Adrenal gland (tissue), 12 donors: ENCODE data around the gene PLD4. TPM values are rescaled to one million over a fixed set of nuclear protein-coding genes. Genes with fewer than 3 reads are reported as not detected.

Source experiments
- DNase-seq, 7 donors: peaks; one replicate each; pipeline ENCODE4 v3.0.0-alpha.2; 2019 to 2020
- H3K27ac ChIP-seq, 5 donors: fragments of 200-600 bp; sonication (generic) in 4 of 5; 1 replicate in 3 of 5; 2 replicates in 2 of 5; pipeline versions ENCODE4 v1.5.1 to v1.8.0; 2016 to 2020; ENCODE audit warnings: mild to moderate bottlenecking in 1 of 5
- H3K27me3 ChIP-seq: fragments of 200-600 bp; 2 replicates; pipeline ENCODE4 v1.8.0; 2021
- H3K36me3 ChIP-seq, 2 donors: fragments of 200-600 bp; replicated peaks in 1 of 2; 1 replicate in 1 of 2; 2 replicates in 1 of 2; pipeline versions ENCODE4 v1.5.1 to v1.8.0; 2018 to 2022
- H3K4me1 ChIP-seq, 2 donors: fragments of 200-600 bp; replicated peaks in 1 of 2; 1 replicate in 1 of 2; 2 replicates in 1 of 2; pipeline versions ENCODE4 v1.5.1 to v1.8.0; 2018 to 2021
- H3K4me3 ChIP-seq, 4 donors: fragments of 200-600 bp; sonication (generic) in 3 of 4; one replicate each; pipeline ENCODE4 v1.5.1; 2016 to 2018
- H3K9me3 ChIP-seq, 3 donors: fragments of 200-600 bp; sonication (generic) in 1 of 3; replicated peaks in 1 of 3; 1 replicate in 2 of 3; 2 replicates in 1 of 3; pipeline versions ENCODE4 v1.5.1 to v1.8.0; 2016 to 2021
- POLR2A ChIP-seq, 2 donors: fragments of 450-650 bp; IDR thresholded peaks; one replicate each; pipeline ENCODE4 v1.6.1; 2017; ENCODE audit warnings: antibody characterized with exemption in 2 of 2, mild to moderate bottlenecking in 2 of 2, moderate library complexity in 1 of 2
- WGBS, 4 donors: extraction: QIAGEN DNeasy Blood & Tissue Kit in 2 of 4; methylation state at CpG; one replicate each; pipeline versions ENCODE4 v1.1.5 to v1.1.7; 2013 to 2017; 5-methylcytosine and 5-hydroxymethylcytosine counted together
- intact Hi-C, 2 donors: fragments of 100-400 bp; cut with DNase I; formaldehyde crosslinking; loops; one replicate each; pipeline versions ENCODE4 v1.14.1 to v1.15.0; 2022 to 2023
- polyA plus RNA-seq, 3 donors: library from polyadenylated mRNA; stranded (reverse); fragments of 200-250 nt in 2 of 3; fragments of 350-450 nt in 1 of 3; fragmentation: Illumina TruSeq in 1 of 3; extraction: RNeasy Lipid Tissue Mini Kit (QIAGEN cat#74804) in 1 of 3; gene quantifications; one replicate each; pipeline ENCODE4 v1.2.3, GENCODE V29; 2013 to 2014
- total RNA-seq, 9 donors: library from RNA; depleted of rRNA in 4 of 9; stranded (reverse); fragments of >200 nt in 4 of 9; fragments of 120-200 nt in 1 of 9; fragmentation: NEBNext Ultra II Directional in 1 of 9; extraction: Animal tissue kit (Norgen Biotek cat#: 25700) in 1 of 9; gene quantifications; one replicate each; pipeline versions ENCODE4 v1.1.0 to v1.2.4, GENCODE V29; 2013 to 2023
- TF ChIP-seq, protein P1 (sequence below), 6 experiments: fragments of 450-650 bp in 4 of 6; fragments of 200-600 bp in 2 of 6; sonication (generic) in 1 of 6; IDR thresholded peaks; 1 replicate in 5 of 6; 2 replicates in 1 of 6; pipeline versions ENCODE4 v1.5.1 to v1.8.0; 2016 to 2021; ENCODE audit warnings: antibody characterized with exemption in 6 of 6, mild to moderate bottlenecking in 2 of 6, moderate library complexity in 1 of 6
- donor health status: healthy with polysubstance abuse.
- donor health status: Bipolar disorder and iron deficiency.
- donor health status: DM: yes; HTN: yes; CAD: no.
- donor health status: DM: no; HTN: no; CAD: no.
- donor health status: DM: no; HTN: no; CAD: no.
- donor health status: DM: yes; HTN: yes; CAD: no.

The PLD4 gene
- total and polyA plus RNA-seq, 12 donors = 0.30 to 1.9 (median 0.55) TPM; not detected in 3

DNA sequence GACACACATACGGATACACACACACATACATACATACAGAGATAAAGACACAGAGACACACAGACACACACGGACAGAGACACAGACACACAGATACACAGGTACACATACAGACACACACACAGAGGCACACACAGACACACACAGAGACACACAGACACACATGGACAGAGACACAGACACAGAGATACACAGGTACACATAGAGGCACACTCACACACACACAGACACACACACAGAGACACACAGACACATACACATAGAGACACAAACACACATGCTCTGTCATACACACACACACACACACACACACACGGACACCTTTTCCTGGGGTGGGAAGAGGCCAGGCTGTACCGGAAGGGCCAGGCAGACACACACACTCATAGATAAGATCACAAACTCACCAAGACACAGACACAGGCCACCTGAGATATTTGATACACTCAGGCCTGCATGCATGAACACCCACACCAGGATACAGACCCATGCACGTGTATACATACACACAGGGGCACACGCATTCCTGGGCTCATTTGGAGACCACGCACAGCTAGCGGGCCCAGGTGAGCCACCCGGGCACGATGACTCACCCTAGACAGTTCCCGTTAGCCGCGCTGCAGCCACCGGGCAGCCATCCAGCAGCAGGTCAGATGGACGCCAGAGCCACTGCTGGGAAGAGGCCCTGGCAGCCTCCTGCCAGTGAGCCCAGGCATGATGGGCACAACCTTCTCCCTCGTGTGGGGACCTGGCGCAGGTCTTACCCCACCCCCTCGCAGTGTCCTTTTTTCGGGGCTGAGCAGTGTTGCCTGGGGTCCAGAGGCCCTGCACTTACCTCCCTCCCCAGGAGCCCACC, 55.3 kb downstream of the PLD4 start:
- Histone ChIP-seq H3K4me1 (peaks cover 7 to 22% of the 10 kb centered on the region in 2 donors), H3K9me3 (no peaks in the 10 kb centered on the region), H3K27me3 (no peaks in the 10 kb centered on the region), H3K27ac (peak overlapping the region in 2 of 5 donors; percentile 79 to 82), H3K4me3 (no peak overlapping the region), H3K36me3 (no peaks in the 10 kb centered on the region)
- DNase-seq = peak; percentile 89 to 96 (median 94)
- TF ChIP-seq, protein P1, sequence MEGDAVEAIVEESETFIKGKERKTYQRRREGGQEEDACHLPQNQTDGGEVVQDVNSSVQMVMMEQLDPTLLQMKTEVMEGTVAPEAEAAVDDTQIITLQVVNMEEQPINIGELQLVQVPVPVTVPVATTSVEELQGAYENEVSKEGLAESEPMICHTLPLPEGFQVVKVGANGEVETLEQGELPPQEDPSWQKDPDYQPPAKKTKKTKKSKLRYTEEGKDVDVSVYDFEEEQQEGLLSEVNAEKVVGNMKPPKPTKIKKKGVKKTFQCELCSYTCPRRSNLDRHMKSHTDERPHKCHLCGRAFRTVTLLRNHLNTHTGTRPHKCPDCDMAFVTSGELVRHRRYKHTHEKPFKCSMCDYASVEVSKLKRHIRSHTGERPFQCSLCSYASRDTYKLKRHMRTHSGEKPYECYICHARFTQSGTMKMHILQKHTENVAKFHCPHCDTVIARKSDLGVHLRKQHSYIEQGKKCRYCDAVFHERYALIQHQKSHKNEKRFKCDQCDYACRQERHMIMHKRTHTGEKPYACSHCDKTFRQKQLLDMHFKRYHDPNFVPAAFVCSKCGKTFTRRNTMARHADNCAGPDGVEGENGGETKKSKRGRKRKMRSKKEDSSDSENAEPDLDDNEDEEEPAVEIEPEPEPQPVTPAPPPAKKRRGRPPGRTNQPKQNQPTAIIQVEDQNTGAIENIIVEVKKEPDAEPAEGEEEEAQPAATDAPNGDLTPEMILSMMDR (IDR thresholded peaks at IDR 0.05) = no peak
- TF ChIP-seq POLR2A (IDR thresholded peaks at IDR 0.05) = no peak
- 42 to 73% (median 53%) methylated on average over 6 to 19 of the region's 19 CpGs for WGBS, 4 donors
- intact Hi-C loops = loop anchor here (5.0 kb wide), 2 partner anchors 47 to 67 kb away; no protein-coding TSS in a partner anchor

DNA sequence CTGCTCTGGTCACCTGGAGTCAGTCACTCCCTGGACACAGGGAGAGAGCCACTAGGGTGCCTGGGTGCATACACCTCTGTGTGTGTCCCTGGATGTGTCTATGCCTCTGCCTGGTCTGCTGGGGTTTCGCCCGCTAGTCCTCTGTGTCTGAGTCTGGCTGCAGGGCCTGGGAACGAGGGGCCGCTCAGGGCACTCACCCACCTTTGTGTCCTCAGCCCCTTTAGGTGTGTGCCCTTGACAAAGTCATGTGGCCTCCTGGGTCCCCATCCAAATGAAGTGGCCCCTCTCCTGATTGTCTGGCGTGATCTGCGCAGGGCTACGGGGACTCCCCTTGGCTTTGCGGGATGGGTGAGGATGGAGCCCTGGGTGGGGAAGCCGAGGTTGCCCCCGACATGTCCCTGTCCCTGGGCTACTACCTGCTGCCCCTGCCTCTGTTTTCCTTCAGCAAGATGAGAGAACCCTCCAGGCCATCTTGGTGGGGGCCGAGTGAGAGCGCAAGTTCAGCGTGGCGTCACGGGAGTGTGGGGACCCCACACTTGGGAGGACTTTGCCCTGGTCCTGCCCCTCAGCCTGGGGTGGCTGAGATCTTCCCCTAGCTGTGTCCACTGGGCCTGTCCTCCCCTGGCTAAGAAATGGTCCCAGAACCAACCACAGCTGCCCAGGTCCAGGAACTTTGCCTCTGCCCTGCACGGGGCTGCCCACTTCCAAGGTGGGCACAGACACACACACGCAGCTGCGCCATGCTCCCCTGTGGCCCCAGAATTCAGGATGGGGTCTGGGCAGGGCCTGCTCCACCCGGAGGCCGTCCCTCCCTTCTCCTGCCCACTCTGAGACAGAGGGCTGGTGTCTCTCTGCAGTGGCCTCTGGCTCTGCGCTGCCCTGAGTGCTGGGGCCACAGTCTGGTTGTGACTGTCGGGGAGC, 56.2 kb downstream of the PLD4 start:
- 88 to 94% (median 92%) methylated on average over 9 to 22 of the region's 22 CpGs for WGBS, 4 donors
- no peak overlapping the region for H3K4me3 ChIP-seq
- H3K27me3 ChIP-seq = no peaks in the 10 kb centered on the region
- H3K4me1 ChIP-seq = peaks cover 7 to 18% of the 10 kb centered on the region in 2 donors
- no peaks in the 10 kb centered on the region for H3K9me3 ChIP-seq
- intact Hi-C loops = loop anchor here in 1 of 2 donors (5.0 kb wide), 1 partner anchor 46 kb away; no protein-coding TSS in a partner anchor
- no peak for TF ChIP-seq POLR2A (IDR thresholded peaks at IDR 0.05)
- TF ChIP-seq, protein P1 (IDR thresholded peaks at IDR 0.05) = no peak
- no peak for DNase-seq
- peak overlapping the region in 2 of 5 donors; percentile 79 to 82 for H3K27ac ChIP-seq
- no peaks in the 10 kb centered on the region for H3K36me3 ChIP-seq

DNA sequence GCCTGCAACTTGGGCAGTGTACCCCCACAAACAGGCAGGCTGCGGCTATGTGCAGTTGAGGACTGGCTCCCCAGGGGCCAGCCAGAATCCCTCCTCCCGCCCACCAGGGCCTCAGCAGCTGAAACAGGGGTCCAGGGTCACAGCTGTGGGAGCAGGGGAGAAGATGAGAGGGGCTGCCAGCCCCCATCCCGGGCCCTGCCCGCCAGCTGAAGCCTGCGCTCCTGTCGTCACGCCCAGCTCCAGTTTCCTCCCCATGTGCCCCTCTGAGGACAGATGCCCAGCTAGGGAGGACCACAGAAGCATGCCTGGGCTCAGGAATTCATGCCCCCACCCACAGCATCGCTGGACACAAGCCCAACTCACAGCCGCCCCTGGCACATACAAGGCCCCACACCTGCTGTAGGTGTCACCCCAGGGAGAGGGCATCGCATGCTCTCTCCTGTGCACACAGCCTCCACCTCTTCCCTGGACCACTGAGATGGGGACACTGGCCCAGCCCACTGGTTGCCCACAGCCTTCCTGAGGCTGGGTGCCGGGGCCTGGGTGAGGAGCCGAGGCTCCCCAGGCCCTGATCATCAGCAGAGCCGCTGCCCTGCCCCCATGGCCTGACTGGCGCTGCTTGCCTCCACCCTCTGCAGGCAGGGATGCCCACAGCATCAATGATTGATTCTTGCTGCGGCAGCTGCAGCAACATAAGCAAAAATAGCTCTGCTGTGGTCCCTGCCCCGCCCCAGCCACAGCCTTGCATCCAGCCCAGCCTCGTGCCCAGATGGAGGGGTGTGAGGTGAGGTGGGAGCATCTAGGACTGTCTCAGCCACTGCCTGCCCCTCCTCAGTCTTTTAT, 57.2 kb downstream of the PLD4 start:
- TF ChIP-seq POLR2A (IDR thresholded peaks at IDR 0.05) = no peak
- TF ChIP-seq, protein P1 (IDR thresholded peaks at IDR 0.05) = no peak
- no peak overlapping the region for H3K27ac ChIP-seq
- H3K36me3 ChIP-seq = no peaks in the 10 kb centered on the region
- no peaks in the 10 kb centered on the region for H3K9me3 ChIP-seq
- 85 to 87% (median 86%) methylated on average over 6 to 17 of the region's 17 CpGs for WGBS, 4 donors
- no peaks in the 10 kb centered on the region for H3K27me3 ChIP-seq
- no peak overlapping the region for H3K4me3 ChIP-seq
- DNase-seq = no peak
- intact Hi-C loops = loop anchor here in 1 of 2 donors (5.0 kb wide), 1 partner anchor 45 kb away; no protein-coding TSS in a partner anchor
- H3K4me1 ChIP-seq = peaks cover 11 to 20% of the 10 kb centered on the region in 2 donors
